ENCODE data around the gene TYW1.
"Not testable (repeated sequence)": the region's sequence is repeated elsewhere in the genome, so short reads cannot be mapped to it uniquely, and the experiment has no call there.

The TYW1 gene

GRCh38 chr7:67192123-67192702 lies 195.6 kb downstream of the TYW1 start:
- not testable (repeated sequence) for H3K9me3 ChIP-seq (ENCODE audit: insufficient read depth, low read length); H3K9ac ChIP-seq (ENCODE audit: low read length); H3K27ac ChIP-seq (ENCODE audit: low read depth, low read length); H3K4me3 ChIP-seq (ENCODE audit: insufficient read depth, low read length, poor library complexity, severe bottlenecking); H3K27me3 ChIP-seq (ENCODE audit: low read length); H3K9me2 ChIP-seq (replicated peaks; ENCODE audit: insufficient read depth, low read length); H2AFZ ChIP-seq (ENCODE audit: low read depth, low read length, severe bottlenecking); H3K36me3 ChIP-seq (ENCODE audit: low read length); H3K79me2 ChIP-seq (ENCODE audit: insufficient read depth, low read length); H4K20me1 ChIP-seq (ENCODE audit: low read depth, low read length); H3F3A ChIP-seq (ENCODE audit: insufficient read depth); H3K4me2 ChIP-seq (ENCODE audit: low read depth, low read length, poor library complexity, severe bottlenecking)

- not testable (repeated sequence) for H3K79me2 ChIP-seq (ENCODE audit: insufficient read depth, low read length); H3K36me3 ChIP-seq (ENCODE audit: low read length); H3K4me3 ChIP-seq (ENCODE audit: insufficient read depth, low read length, poor library complexity, severe bottlenecking); H3K4me2 ChIP-seq (ENCODE audit: low read depth, low read length, poor library complexity, severe bottlenecking); H4K20me1 ChIP-seq (ENCODE audit: low read depth, low read length); H3K27me3 ChIP-seq (ENCODE audit: low read length); H3F3A ChIP-seq (ENCODE audit: insufficient read depth); H3K9ac ChIP-seq (ENCODE audit: low read length); H3K9me2 ChIP-seq (replicated peaks; ENCODE audit: insufficient read depth, low read length); H2AFZ ChIP-seq (ENCODE audit: low read depth, low read length, severe bottlenecking); H3K27ac ChIP-seq (ENCODE audit: low read depth, low read length); H3K9me3 ChIP-seq (ENCODE audit: insufficient read depth, low read length)
These were observed 196.4 kb downstream of the TYW1 start for GRCh38 chr7:67192889-67193613.

GRCh38 chr7:67196176-67196575 lies 199.5 kb downstream of the TYW1 start:
- not testable (repeated sequence) for H3K4me3 ChIP-seq (ENCODE audit: insufficient read depth, low read length, poor library complexity, severe bottlenecking); H3K27ac ChIP-seq (ENCODE audit: low read depth, low read length); H3K9me3 ChIP-seq (ENCODE audit: insufficient read depth, low read length); H3K79me2 ChIP-seq (ENCODE audit: insufficient read depth, low read length); H4K20me1 ChIP-seq (ENCODE audit: low read depth, low read length); H3K9ac ChIP-seq (ENCODE audit: low read length); H3F3A ChIP-seq (ENCODE audit: insufficient read depth); H3K27me3 ChIP-seq (ENCODE audit: low read length); H2AFZ ChIP-seq (ENCODE audit: low read depth, low read length, severe bottlenecking); H3K36me3 ChIP-seq (ENCODE audit: low read length); H3K9me2 ChIP-seq (replicated peaks; ENCODE audit: insufficient read depth, low read length); H3K4me2 ChIP-seq (ENCODE audit: low read depth, low read length, poor library complexity, severe bottlenecking)

GRCh38 chr7:67198865-67199526 lies 202.4 kb downstream of the TYW1 start:
- H3K36me3 ChIP-seq (ENCODE audit: low read length); H3K9me2 ChIP-seq (replicated peaks; ENCODE audit: insufficient read depth, low read length); H3K27me3 ChIP-seq (ENCODE audit: low read length); H3K4me3 ChIP-seq (ENCODE audit: insufficient read depth, low read length, poor library complexity, severe bottlenecking); H3K4me2 ChIP-seq (ENCODE audit: low read depth, low read length, poor library complexity, severe bottlenecking); H3K27ac ChIP-seq (ENCODE audit: low read depth, low read length); H4K20me1 ChIP-seq (ENCODE audit: low read depth, low read length); H3K9ac ChIP-seq (ENCODE audit: low read length); H3K9me3 ChIP-seq (ENCODE audit: insufficient read depth, low read length); H2AFZ ChIP-seq (ENCODE audit: low read depth, low read length, severe bottlenecking); H3F3A ChIP-seq (ENCODE audit: insufficient read depth); H3K79me2 ChIP-seq (ENCODE audit: insufficient read depth, low read length): not testable (repeated sequence)

- H3K9me2 ChIP-seq (replicated peaks; ENCODE audit: insufficient read depth, low read length); H3K4me2 ChIP-seq (ENCODE audit: low read depth, low read length, poor library complexity, severe bottlenecking); H3K27me3 ChIP-seq (ENCODE audit: low read length); H4K20me1 ChIP-seq (ENCODE audit: low read depth, low read length); H3K27ac ChIP-seq (ENCODE audit: low read depth, low read length); H3F3A ChIP-seq (ENCODE audit: insufficient read depth); H3K9ac ChIP-seq (ENCODE audit: low read length); H3K79me2 ChIP-seq (ENCODE audit: insufficient read depth, low read length); H3K9me3 ChIP-seq (ENCODE audit: insufficient read depth, low read length); H3K36me3 ChIP-seq (ENCODE audit: low read length); H3K4me3 ChIP-seq (ENCODE audit: insufficient read depth, low read length, poor library complexity, severe bottlenecking); H2AFZ ChIP-seq (ENCODE audit: low read depth, low read length, severe bottlenecking): not testable (repeated sequence)
These were observed 209.1 kb downstream of the TYW1 start for GRCh38 chr7:67205772-67206171.
